Lower lobe of right lung (tissue), 2 donors: ENCODE measurements around the gene KRT7. TPM values are rescaled to one million over a fixed set of nuclear protein-coding genes. Genes with fewer than 3 reads are reported as not detected.

ENCODE experiments used
- ATAC-seq, 2 donors: fragments of 200-7000 bp; cut with Tn5 transposase; one replicate each; pipeline ENCODE4 v1.9.1; 2020 to 2022; ENCODE audit warnings: mild to moderate bottlenecking in 2 of 2, moderate library complexity in 2 of 2
- DNase-seq: peaks from one replicate; pipeline ENCODE4 v3.0.0-alpha.2; 2020
- H3K27ac ChIP-seq: fragments of 200-600 bp; one replicate; pipeline ENCODE4 v1.8.0; 2022
- H3K27me3 ChIP-seq: fragments of 200-600 bp; one replicate; pipeline ENCODE4 v1.8.0; 2022; ENCODE audit warnings: low read depth
- H3K36me3 ChIP-seq: fragments of 200-600 bp; one replicate; pipeline ENCODE4 v1.8.0; 2022; ENCODE audit warnings: mild to moderate bottlenecking
- H3K4me1 ChIP-seq: fragments of 200-600 bp; one replicate; pipeline ENCODE4 v1.8.0; 2022
- H3K4me3 ChIP-seq: fragments of 200-600 bp; one replicate; pipeline ENCODE4 v1.8.0; 2022; ENCODE audit warnings: mild to moderate bottlenecking
- H3K9me3 ChIP-seq: fragments of 200-600 bp; one replicate; pipeline ENCODE4 v1.8.0; 2022
- CTCF ChIP-seq: fragments of 200-600 bp; IDR thresholded peaks from one replicate; pipeline ENCODE4 v1.8.0; 2022; ENCODE audit warnings: antibody characterized with exemption, mild to moderate bottlenecking
- intact Hi-C: fragments of 100-400 bp; cut with DNase I; formaldehyde crosslinking; loops from one replicate; pipeline ENCODE4 v1.11.0; 2022
- total RNA-seq: library from RNA; stranded (reverse); fragmentation: NEBNext Ultra II Directional; extraction: Animal tissue kit (Norgen Biotek cat#: 25700); gene quantifications from one replicate; pipeline ENCODE4 v1.2.1, GENCODE V29; 2021
- donor health status: DM: no; HTN: yes; CAD: no; lungs with severe emphysema.

The KRT7 gene
- total RNA-seq, 1 donor from 2014 or later = 257 TPM

DNA sequence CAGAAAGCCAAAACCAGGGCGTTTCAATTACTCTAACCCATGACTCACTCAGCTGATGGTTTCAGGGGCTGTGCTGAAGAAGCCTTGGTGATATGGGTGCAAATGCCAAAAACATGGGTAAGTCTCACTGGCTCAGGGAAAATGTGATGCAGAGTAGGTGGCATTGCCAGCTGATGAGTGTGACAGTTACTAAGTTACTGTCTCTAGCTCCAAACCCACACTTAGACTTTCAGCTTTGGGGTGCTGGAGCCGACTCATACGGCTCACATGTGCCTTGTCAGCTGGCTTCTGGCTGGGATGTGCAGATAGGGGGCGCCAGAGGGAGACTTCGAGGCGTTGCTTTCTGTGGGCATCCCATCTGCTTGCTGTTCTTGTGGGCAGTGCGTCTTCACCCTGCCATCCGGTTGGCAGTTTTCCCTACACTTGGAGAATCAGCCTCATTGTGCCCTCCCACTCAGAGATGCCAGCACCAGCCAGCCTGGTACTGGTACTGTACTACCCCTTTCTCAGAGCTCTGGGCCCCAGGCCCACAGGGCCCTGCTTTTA is 11.1 kb upstream of the KRT7 start:
- Histone ChIP-seq H3K36me3 (no peaks in the 10 kb centered on the region), H3K27ac (no peak overlapping the region), H3K4me3 (no peak overlapping the region), H3K27me3 (peaks cover 5% of the 10 kb centered on the region), H3K4me1 (peaks cover 4% of the 10 kb centered on the region), H3K9me3 (no peaks in the 10 kb centered on the region)
- TF ChIP-seq CTCF = peak; percentile 43
- intact Hi-C loops = no loop called here
- ATAC-seq (peak; percentile 47 to 61), DNase-seq (no peak)

DNA sequence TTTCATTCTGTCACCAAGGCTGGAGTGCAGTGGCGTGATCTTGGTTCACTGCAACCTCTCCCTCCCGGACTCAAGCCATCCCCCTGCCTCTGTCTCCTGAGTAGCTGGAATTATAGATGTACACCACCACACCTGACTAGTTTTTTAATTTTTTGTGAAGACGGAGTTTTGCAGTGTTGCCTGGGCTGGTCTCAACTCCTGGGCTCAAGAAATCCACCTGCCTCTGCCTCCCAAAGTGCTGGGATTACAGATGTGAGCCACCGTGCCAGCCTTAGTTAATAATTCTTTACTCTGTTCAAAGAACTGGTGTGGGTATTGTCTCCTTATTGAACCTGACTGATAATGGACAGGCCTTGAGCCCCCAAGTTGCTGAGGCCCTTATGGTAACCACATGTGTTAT is 10.4 kb upstream of the KRT7 start:
- Histone ChIP-seq H3K27ac (no peak overlapping the region), H3K9me3 (no peaks in the 10 kb centered on the region), H3K27me3 (peaks cover 5% of the 10 kb centered on the region), H3K4me1 (no peaks in the 10 kb centered on the region), H3K36me3 (no peaks in the 10 kb centered on the region), H3K4me3 (no peak overlapping the region)
- no peak for TF ChIP-seq CTCF
- ATAC-seq (no peak), DNase-seq (no peak)
- intact Hi-C loops = no loop called here

- Histone ChIP-seq H3K4me3 (no peak overlapping the region), H3K27me3 (peaks cover 5% of the 10 kb centered on the region), H3K36me3 (no peaks in the 10 kb centered on the region), H3K27ac (no peak overlapping the region), H3K4me1 (no peaks in the 10 kb centered on the region), H3K9me3 (no peaks in the 10 kb centered on the region)
- ATAC-seq = no peak
- TF ChIP-seq CTCF = no peak
- intact Hi-C loops = no loop called here
- no peak for DNase-seq
Measured at GRCh38 chr12:52223406-52224039, 9.5 kb upstream of the KRT7 start.

DNA sequence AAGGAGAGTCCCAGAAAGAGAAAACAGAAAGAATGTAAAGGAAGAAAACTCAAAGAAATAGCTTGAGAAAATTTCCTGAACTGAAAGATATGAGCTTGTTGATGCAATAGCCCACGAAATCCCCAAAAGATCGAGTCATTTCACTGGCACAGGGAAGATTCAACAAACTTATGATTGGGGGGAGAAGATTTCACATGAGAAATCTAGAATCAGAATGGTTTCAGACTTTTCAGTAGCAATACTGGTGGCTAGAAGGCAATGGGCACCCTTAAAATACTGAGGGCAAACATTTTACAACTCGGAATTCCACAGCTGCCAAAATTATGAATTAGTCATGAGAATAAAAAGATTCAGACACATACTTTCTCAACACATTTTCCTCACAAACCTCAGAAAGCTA is 8.9 kb upstream of the KRT7 start:
- TF ChIP-seq CTCF = no peak
- DNase-seq (no peak), ATAC-seq (no peak)
- intact Hi-C loops = no loop called here
- H3K36me3 ChIP-seq = no peaks in the 10 kb centered on the region
- no peak overlapping the region for H3K4me3 ChIP-seq
- no peaks in the 10 kb centered on the region for H3K4me1 ChIP-seq
- no peaks in the 10 kb centered on the region for H3K9me3 ChIP-seq
- peaks cover 5% of the 10 kb centered on the region for H3K27me3 ChIP-seq
- no peak overlapping the region for H3K27ac ChIP-seq

GRCh38 chr12:52225752-52226151 is 7.3 kb upstream of the KRT7 start:
- no peaks in the 10 kb centered on the region for H3K4me1 ChIP-seq
- intact Hi-C loops = no loop called here
- H3K4me3 ChIP-seq = no peak overlapping the region
- no peaks in the 10 kb centered on the region for H3K9me3 ChIP-seq
- DNase-seq (no peak), ATAC-seq (no peak)
- H3K36me3 ChIP-seq = no peaks in the 10 kb centered on the region
- peaks cover 5% of the 10 kb centered on the region for H3K27me3 ChIP-seq
- H3K27ac ChIP-seq = no peak overlapping the region
- no peak for TF ChIP-seq CTCF
